ENCODE data around the gene LMX1A.

The LMX1A gene

DNA sequence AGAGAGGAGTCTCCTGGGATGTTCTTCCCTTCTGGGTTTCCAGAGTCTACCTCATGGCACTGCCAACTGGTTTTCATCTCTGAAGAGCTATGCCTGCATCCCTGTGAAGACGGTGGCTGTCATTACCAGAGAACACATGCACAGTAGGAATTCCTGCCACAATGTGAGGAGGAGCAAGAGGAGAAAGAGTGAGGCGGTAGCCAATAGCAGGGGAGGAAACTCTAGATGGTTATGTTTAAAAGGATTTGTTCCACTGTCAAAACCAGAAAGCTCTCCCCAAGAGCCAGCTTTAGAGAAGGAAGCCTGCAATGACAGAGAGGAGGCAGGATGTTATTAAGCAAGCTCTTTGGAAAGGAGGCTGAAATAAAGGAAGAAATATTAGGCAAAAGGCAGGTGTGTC is 12.3 kb downstream of the LMX1A start:
- no peak for TF ChIP-seq YY1 (IDR thresholded peaks at IDR 0.05; ENCODE audit: low read depth)
- no peak for TF ChIP-seq TEAD4 (IDR thresholded peaks at IDR 0.05)

- TF ChIP-seq EP300 (IDR thresholded peaks at IDR 0.05; ENCODE audit: borderline replicate concordance) (no peak), CREB1 (IDR thresholded peaks at IDR 0.05; ENCODE audit: low read depth) (no peak), CEBPB (IDR thresholded peaks at IDR 0.05) (no peak), TCF12 (IDR thresholded peaks at IDR 0.05; ENCODE audit: low read depth) (no peak), REST (IDR thresholded peaks at IDR 0.05; ENCODE audit: low read depth) (no peak)
Measured at GRCh38 chr1:165342587-165342986, 13.9 kb downstream of the LMX1A start.

- no peak for TF ChIP-seq RAD21 (IDR thresholded peaks at IDR 0.05; ENCODE audit: low read depth)
- TF ChIP-seq REST (IDR thresholded peaks at IDR 0.05; ENCODE audit: low read depth) = no peak
- no peak for TF ChIP-seq TCF12 (IDR thresholded peaks at IDR 0.05; ENCODE audit: low read depth)
- TF ChIP-seq YY1 (IDR thresholded peaks at IDR 0.05; ENCODE audit: low read depth) = no peak
- no peak for TF ChIP-seq MAX (IDR thresholded peaks at IDR 0.05)
- no peak for TF ChIP-seq TEAD4 (IDR thresholded peaks at IDR 0.05)
- TF ChIP-seq TAF1 (IDR thresholded peaks at IDR 0.05; ENCODE audit: low read depth) = no peak
- no peak for TF ChIP-seq EP300 (IDR thresholded peaks at IDR 0.05; ENCODE audit: borderline replicate concordance)
- TF ChIP-seq ZBTB7A (IDR thresholded peaks at IDR 0.05; ENCODE audit: low read depth) = no peak
- TF ChIP-seq NFIC (IDR thresholded peaks at IDR 0.05) = no peak
- TF ChIP-seq CREB1 (IDR thresholded peaks at IDR 0.05; ENCODE audit: low read depth) = no peak
- TF ChIP-seq FOXM1 (IDR thresholded peaks at IDR 0.05; ENCODE audit: borderline replicate concordance, low read depth) = no peak
- TF ChIP-seq CEBPB (IDR thresholded peaks at IDR 0.05) = no peak
- TF ChIP-seq, protein P1, sequence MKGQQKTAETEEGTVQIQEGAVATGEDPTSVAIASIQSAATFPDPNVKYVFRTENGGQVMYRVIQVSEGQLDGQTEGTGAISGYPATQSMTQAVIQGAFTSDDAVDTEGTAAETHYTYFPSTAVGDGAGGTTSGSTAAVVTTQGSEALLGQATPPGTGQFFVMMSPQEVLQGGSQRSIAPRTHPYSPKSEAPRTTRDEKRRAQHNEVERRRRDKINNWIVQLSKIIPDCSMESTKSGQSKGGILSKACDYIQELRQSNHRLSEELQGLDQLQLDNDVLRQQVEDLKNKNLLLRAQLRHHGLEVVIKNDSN (IDR thresholded peaks at IDR 0.05) = no peak
- no peak for TF ChIP-seq EGR1 (IDR thresholded peaks at IDR 0.05)
Measured at GRCh38 chr1:165342168-165342567, 14.3 kb downstream of the LMX1A start.

GRCh38 chr1:165339164-165339563 is 17.4 kb downstream of the LMX1A start:
- TF ChIP-seq NFIC (IDR thresholded peaks at IDR 0.05) (no peak), YY1 (IDR thresholded peaks at IDR 0.05; ENCODE audit: low read depth) (no peak), REST (IDR thresholded peaks at IDR 0.05; ENCODE audit: low read depth) (no peak), RAD21 (IDR thresholded peaks at IDR 0.05; ENCODE audit: low read depth) (no peak), TEAD4 (IDR thresholded peaks at IDR 0.05) (no peak), FOXM1 (IDR thresholded peaks at IDR 0.05; ENCODE audit: borderline replicate concordance, low read depth) (no peak), TCF12 (IDR thresholded peaks at IDR 0.05; ENCODE audit: low read depth) (no peak), CREB1 (IDR thresholded peaks at IDR 0.05; ENCODE audit: low read depth) (no peak), TAF1 (IDR thresholded peaks at IDR 0.05; ENCODE audit: low read depth) (no peak), MAX (IDR thresholded peaks at IDR 0.05) (no peak)

GRCh38 chr1:165330483-165330882 is 26.0 kb downstream of the LMX1A start:
- TF ChIP-seq FOXM1 (IDR thresholded peaks at IDR 0.05; ENCODE audit: borderline replicate concordance, low read depth) (no peak), EGR1 (IDR thresholded peaks at IDR 0.05) (no peak), TEAD4 (IDR thresholded peaks at IDR 0.05) (no peak), RAD21 (IDR thresholded peaks at IDR 0.05; ENCODE audit: low read depth) (no peak), REST (IDR thresholded peaks at IDR 0.05; ENCODE audit: low read depth) (no peak), MAX (IDR thresholded peaks at IDR 0.05) (no peak), CREB1 (IDR thresholded peaks at IDR 0.05; ENCODE audit: low read depth) (no peak), TAF1 (IDR thresholded peaks at IDR 0.05; ENCODE audit: low read depth) (no peak), NFIC (IDR thresholded peaks at IDR 0.05) (no peak), ZBTB7A (IDR thresholded peaks at IDR 0.05; ENCODE audit: low read depth) (no peak), EP300 (IDR thresholded peaks at IDR 0.05; ENCODE audit: borderline replicate concordance) (no peak), TCF12 (IDR thresholded peaks at IDR 0.05; ENCODE audit: low read depth) (no peak), YY1 (IDR thresholded peaks at IDR 0.05; ENCODE audit: low read depth) (no peak)
- TF ChIP-seq, protein P1 (IDR thresholded peaks at IDR 0.05) = no peak
